Measurements from ENCODE around the gene ZIC5. TPM values are rescaled to one million over a fixed set of nuclear protein-coding genes. Genes with fewer than 3 reads are reported as not detected.
A peak's percentile ranks its signal among the peaks of the same experiment; 100 is the strongest.

Gene ZIC5
- total and polyA plus RNA-seq, 4 donors = 5.7 to 30.5 (median 8.8) TPM

DNA sequence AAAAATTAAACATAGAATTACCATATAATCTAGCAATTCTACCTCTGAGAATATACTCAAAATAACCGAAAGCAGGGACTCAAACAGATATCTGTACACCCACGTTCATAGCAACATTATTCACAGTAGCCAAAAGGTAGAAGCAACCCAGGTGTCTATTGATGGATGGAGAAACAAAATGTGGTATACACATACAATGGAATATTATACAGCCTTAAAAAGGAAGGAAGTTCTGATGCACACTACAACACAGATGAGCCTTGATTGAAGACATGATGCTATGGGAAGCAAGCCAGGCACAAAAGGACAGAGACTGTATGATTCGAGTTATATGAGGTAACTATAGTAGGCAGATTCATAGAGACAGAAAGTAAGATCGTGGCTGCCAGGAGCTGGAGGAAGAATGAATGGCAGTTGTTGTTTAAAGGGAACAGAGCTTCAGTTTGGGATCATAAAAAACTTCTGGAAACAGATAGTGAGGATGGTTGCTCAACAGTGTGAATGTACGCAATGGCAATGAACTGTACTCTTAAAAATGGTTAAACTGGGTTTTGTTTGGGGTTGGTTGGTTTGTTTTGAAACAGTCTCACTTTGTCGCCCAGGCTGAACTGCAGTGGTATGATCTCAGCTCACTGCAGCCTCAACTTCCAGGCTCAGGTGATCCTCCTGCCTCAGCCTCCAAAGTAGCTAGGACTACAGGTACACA lies 47.5 kb downstream of the ZIC5 start:
- Histone ChIP-seq H3K4me1 (ENCODE audit: control insufficient read depth, insufficient read depth, low read length) (peaks cover 11% of the 10 kb centered on the region), H3K36me3 (ENCODE audit: control insufficient read depth, insufficient read depth, low read length) (no peaks in the 10 kb centered on the region), H3K4me3 (ENCODE audit: low read depth, low read length) (no peak overlapping the region), H3K9me3 (ENCODE audit: control insufficient read depth, insufficient read depth, low read length) (no peaks in the 10 kb centered on the region), H3K27me3 (ENCODE audit: control insufficient read depth, insufficient read depth, low read length) (peaks cover 12% of the 10 kb centered on the region), H3K27ac (ENCODE audit: low read depth, low read length) (no peak overlapping the region)
- 95% methylated on average over 3 of the region's 6 CpGs for WGBS (ENCODE audit: insufficient coverage)
- DNase-seq (ENCODE audit: low read depth in 4 of 6, low spot score in 6 of 6) = no peak

DNA sequence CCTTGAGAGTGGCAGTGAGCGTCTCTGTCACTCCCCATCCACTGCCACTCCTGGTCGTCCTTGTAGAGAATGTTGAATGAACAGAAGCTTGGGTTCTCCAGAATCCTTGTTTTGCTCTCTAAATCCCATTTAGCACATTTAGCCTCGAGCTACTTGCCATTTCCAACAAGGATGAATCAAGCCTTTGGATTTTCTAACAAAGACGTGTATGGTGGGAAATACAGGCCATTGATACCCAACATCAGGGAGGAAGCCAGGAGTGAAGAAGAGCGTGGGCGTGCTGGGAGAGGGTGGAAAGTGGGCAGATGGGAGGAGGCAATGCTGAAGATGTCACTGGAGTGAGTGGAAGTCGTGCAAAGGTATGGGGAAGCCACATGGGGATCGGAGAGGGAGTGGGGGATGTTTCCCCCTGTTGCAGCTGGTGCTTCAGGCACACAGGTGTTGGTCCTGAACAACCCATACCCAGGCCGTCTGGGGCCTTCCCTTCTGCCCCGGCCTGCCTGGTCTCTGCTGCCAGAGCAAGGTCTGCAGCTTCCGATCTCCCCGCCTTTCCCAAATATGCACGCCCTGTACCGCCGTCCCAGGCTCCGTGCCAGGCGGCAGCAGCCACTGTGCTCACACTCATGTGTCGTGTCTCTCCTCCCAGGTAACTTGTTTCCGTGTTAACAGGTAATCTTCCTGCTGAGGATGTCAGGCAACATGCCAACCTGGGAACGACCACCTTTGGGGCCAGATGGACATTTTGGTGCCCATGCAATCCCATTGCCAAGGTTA lies 48.7 kb downstream of the ZIC5 start:
- Histone ChIP-seq H3K27ac (ENCODE audit: low read depth, low read length) (no peak overlapping the region), H3K27me3 (ENCODE audit: control insufficient read depth, insufficient read depth, low read length) (peaks cover 11% of the 10 kb centered on the region), H3K4me1 (ENCODE audit: control insufficient read depth, insufficient read depth, low read length) (peaks cover 11% of the 10 kb centered on the region), H3K4me3 (ENCODE audit: low read depth, low read length) (no peak overlapping the region), H3K36me3 (ENCODE audit: control insufficient read depth, insufficient read depth, low read length) (no peaks in the 10 kb centered on the region), H3K9me3 (ENCODE audit: control insufficient read depth, insufficient read depth, low read length) (no peaks in the 10 kb centered on the region)
- DNase-seq (ENCODE audit: low read depth in 4 of 6, low spot score in 6 of 6) = no peak
- WGBS (ENCODE audit: insufficient coverage) = 91% methylated on average over 16 of the region's 20 CpGs

GRCh38 chr13:99919132-99919531 lies 52.4 kb downstream of the ZIC5 start:
- Histone ChIP-seq H3K4me3 (ENCODE audit: low read depth, low read length) (no peak overlapping the region), H3K27me3 (ENCODE audit: control insufficient read depth, insufficient read depth, low read length) (peaks cover 6% of the 10 kb centered on the region), H3K4me1 (ENCODE audit: control insufficient read depth, insufficient read depth, low read length) (no peaks in the 10 kb centered on the region), H3K36me3 (ENCODE audit: control insufficient read depth, insufficient read depth, low read length) (no peaks in the 10 kb centered on the region), H3K27ac (ENCODE audit: low read depth, low read length) (no peak overlapping the region), H3K9me3 (ENCODE audit: control insufficient read depth, insufficient read depth, low read length) (no peaks in the 10 kb centered on the region)
- no peak for DNase-seq (ENCODE audit: low read depth in 4 of 6, low spot score in 6 of 6)
- 86% methylated on average over 2 of the region's 2 CpGs for WGBS (ENCODE audit: insufficient coverage)

DNA sequence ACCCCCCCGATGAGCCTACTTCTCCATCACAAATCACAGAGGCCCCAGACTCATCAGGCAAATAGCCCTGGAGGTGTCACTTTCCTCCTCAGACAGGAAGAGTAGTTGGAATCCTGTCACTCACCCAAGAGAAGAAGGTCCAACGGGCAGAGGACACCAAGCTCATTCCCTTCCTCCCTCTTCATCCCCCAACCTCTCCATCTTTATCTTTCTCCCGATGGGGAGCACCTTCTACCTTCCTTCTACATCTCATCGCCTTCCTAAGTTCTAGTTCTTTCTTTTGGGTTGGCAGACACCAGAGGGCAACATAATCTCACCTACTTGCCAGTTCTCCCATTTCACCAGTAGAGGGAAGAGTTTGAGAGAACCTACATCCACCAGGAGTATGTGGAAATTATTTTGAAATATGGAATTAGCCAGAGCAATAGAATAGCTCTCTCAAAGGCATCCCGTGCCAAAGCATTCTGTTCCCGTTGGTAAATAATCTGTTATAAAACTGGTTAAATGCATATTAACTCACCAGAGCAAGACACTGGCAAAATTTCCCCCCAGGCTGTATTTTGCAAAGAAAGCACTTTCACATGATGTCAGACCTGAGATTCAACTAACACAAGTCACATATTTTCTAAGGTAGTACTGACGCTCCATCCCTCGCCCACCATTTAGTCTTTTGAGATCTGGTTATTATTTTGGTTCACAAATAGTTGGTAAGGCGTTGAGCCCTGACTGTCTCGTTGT lies 55.0 kb downstream of the ZIC5 start:
- Histone ChIP-seq H3K27me3 (ENCODE audit: control insufficient read depth, insufficient read depth, low read length) (peaks cover 6% of the 10 kb centered on the region), H3K4me1 (ENCODE audit: control insufficient read depth, insufficient read depth, low read length) (peaks cover 2% of the 10 kb centered on the region), H3K9me3 (ENCODE audit: control insufficient read depth, insufficient read depth, low read length) (no peaks in the 10 kb centered on the region), H3K4me3 (ENCODE audit: low read depth, low read length) (no peak overlapping the region), H3K27ac (ENCODE audit: low read depth, low read length) (no peak overlapping the region), H3K36me3 (ENCODE audit: control insufficient read depth, insufficient read depth, low read length) (no peaks in the 10 kb centered on the region)
- WGBS (ENCODE audit: insufficient coverage) = 78% methylated on average over 4 of the region's 10 CpGs
- DNase-seq (ENCODE audit: low read depth in 4 of 6, low spot score in 6 of 6) = peak in 2 of 6 donors; percentile 78 to 83

DNA sequence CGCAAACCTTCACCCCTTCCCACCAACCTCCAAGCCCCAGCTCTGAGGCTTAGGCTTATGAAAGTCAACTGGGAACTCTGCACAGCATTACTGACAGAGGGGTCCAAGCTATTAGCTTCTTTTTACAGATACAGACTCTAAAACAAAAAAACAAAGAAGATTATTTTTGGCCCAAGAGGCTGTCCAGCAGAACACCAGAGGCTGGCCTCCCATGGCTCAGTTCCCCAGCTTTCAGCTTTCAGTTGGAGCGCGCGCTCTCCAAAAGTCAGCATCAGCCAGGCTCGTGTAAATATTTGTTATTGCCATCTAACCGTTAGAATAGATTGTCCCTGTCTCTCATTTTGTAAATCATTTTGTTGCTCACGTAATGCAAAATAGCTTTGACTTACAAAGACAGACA lies 58.4 kb downstream of the ZIC5 start:
- Histone ChIP-seq H3K4me3 (ENCODE audit: low read depth, low read length) (no peak overlapping the region), H3K4me1 (ENCODE audit: control insufficient read depth, insufficient read depth, low read length) (peaks cover 4% of the 10 kb centered on the region), H3K27me3 (ENCODE audit: control insufficient read depth, insufficient read depth, low read length) (peaks cover 6% of the 10 kb centered on the region), H3K9me3 (ENCODE audit: control insufficient read depth, insufficient read depth, low read length) (no peaks in the 10 kb centered on the region), H3K36me3 (ENCODE audit: control insufficient read depth, insufficient read depth, low read length) (no peaks in the 10 kb centered on the region), H3K27ac (ENCODE audit: low read depth, low read length) (peak overlapping the region; percentile 18)
- DNase-seq (ENCODE audit: low read depth in 4 of 6, low spot score in 6 of 6) = peak in 1 of 6 donors; percentile 67
- 72% methylated on average over 2 of the region's 7 CpGs for WGBS (ENCODE audit: insufficient coverage)

Other genes with a start within 250 kb of the ZIC5 start
- gene ZIC2, start 10.0 kb upstream of the ZIC5 start, total RNA-seq = 10 to 100 TPM; 23.2 to 75.9 TPM
- gene ZIC2, start 10.0 kb upstream of the ZIC5 start, polyA plus RNA-seq (ENCODE audit: insufficient read length in 2 of 2) = 100 to 1,000 TPM in 1 of 2 donors, 10 to 100 TPM in 1; 32.5 to 102 TPM
- 100 to 1,000 TPM; 165 to 378 TPM for gene PCCA, start 117.3 kb upstream of the ZIC5 start, total RNA-seq
- 10 to 100 TPM; 45.1 to 54.7 TPM for gene PCCA, start 117.3 kb upstream of the ZIC5 start, polyA plus RNA-seq (ENCODE audit: insufficient read length in 2 of 2)